Ishikawa (cell line): ENCODE measurements around the gene PCBP4.

Experiments
- CREB1 ChIP-seq: IDR thresholded peaks from 2 replicates; pipeline ENCODE4 v1.6.1; 2012; ENCODE audit warnings: low read depth
- EP300 ChIP-seq: IDR thresholded peaks from 2 replicates; pipeline ENCODE4 v1.6.1; 2012; ENCODE audit warnings: borderline replicate concordance
- MAX ChIP-seq: IDR thresholded peaks from 2 replicates; pipeline ENCODE4 v1.6.1; 2012
- RAD21 ChIP-seq: IDR thresholded peaks from 2 replicates; pipeline ENCODE4 v1.6.1; 2012; ENCODE audit warnings: low read depth
- TAF1 ChIP-seq: IDR thresholded peaks from 2 replicates; pipeline ENCODE4 v1.6.1; 2012; ENCODE audit warnings: low read depth, mild to moderate bottlenecking

GRCh38 chr3:51958603-51959521 lies 8.4 kb downstream of the PCBP4 start:
- TF ChIP-seq MAX, result no peak
- no peak for TF ChIP-seq RAD21
- TF ChIP-seq CREB1, result no peak
- no peak for TF ChIP-seq EP300
- no peak for TF ChIP-seq TAF1
